Aorta (tissue), 5 donors: Measurements from ENCODE around the gene LDLRAD1. TPM values are rescaled to one million over a fixed set of nuclear protein-coding genes. Genes with fewer than 3 reads are reported as not detected.
"Not testable (repeated sequence)": the region's sequence is repeated elsewhere in the genome, so short reads cannot be mapped to it uniquely, and the experiment has no call there.

Experiments
- ATAC-seq: fragments of 200-7000 bp; cut with Tn5 transposase; one replicate; pipeline ENCODE4 v1.9.1; 2022; ENCODE audit warnings: moderate library complexity; ENCODE audit not compliant: low FRiP score
- DNase-seq, 2 donors: peaks; one replicate each; pipeline ENCODE4 v3.0.0-alpha.2; 2020
- H3K27ac ChIP-seq, 2 donors: one replicate each; pipeline ENCODE4 v1.5.1; 2013; ENCODE audit warnings: low read length in 2 of 2, mild to moderate bottlenecking in 2 of 2, moderate library complexity in 2 of 2, control low read depth in 1 of 2, inconsistent platforms in 1 of 2, low read depth in 1 of 2
- H3K27me3 ChIP-seq, 2 donors: one replicate each; pipeline ENCODE4 v1.6.1; 2013; ENCODE audit warnings: control low read depth in 1 of 2, low read length in 1 of 2, mild to moderate bottlenecking in 1 of 2, moderate library complexity in 1 of 2; ENCODE audit not compliant: insufficient read depth in 2 of 2, control insufficient read depth in 1 of 2
- H3K36me3 ChIP-seq, 2 donors: one replicate each; pipeline ENCODE4 v1.6.1; 2013; ENCODE audit warnings: control low read depth in 1 of 2, low read length in 1 of 2, mild to moderate bottlenecking in 1 of 2; ENCODE audit not compliant: insufficient read depth in 2 of 2, control insufficient read depth in 1 of 2
- H3K4me1 ChIP-seq, 2 donors: one replicate each; pipeline ENCODE4 v1.6.1; 2013; ENCODE audit warnings: low read length in 2 of 2, control low read depth in 1 of 2, mild to moderate bottlenecking in 1 of 2, moderate library complexity in 1 of 2; ENCODE audit not compliant: insufficient read depth in 2 of 2, control insufficient read depth in 1 of 2
- H3K4me3 ChIP-seq, 2 donors: one replicate each; pipeline ENCODE4 v1.5.1; 2013; ENCODE audit warnings: low read length in 2 of 2, control low read depth in 1 of 2, mild to moderate bottlenecking in 1 of 2
- H3K9me3 ChIP-seq: one replicate; pipeline ENCODE4 v1.6.1; 2013; ENCODE audit warnings: mild to moderate bottlenecking, low read length; ENCODE audit not compliant: control insufficient read depth
- WGBS, 2 donors: extraction: QIAGEN DNeasy Blood & Tissue Kit; methylation state at CpG; one replicate each; pipeline ENCODE4 v1.1.7; 2013; 5-methylcytosine and 5-hydroxymethylcytosine counted together
- intact Hi-C, 2 donors: fragments of 100-400 bp; cut with DNase I; formaldehyde crosslinking; loops; one replicate each; pipeline versions ENCODE4 v1.14.2 to v1.15.0; 2022
- polyA plus RNA-seq, 2 donors: library from polyadenylated mRNA; stranded (reverse); fragments of 200-250 nt; gene quantifications; one replicate each; pipeline ENCODE4 v1.2.3, GENCODE V29; 2013
- total RNA-seq, 2 donors: library from RNA; stranded (reverse); fragmentation: NEBNext Ultra II Directional; extraction: Animal tissue kit (Norgen Biotek cat#: 25700); gene quantifications; one replicate each; pipeline ENCODE4 v1.2.1, GENCODE V29; 2021
- donor health status: healthy with polysubstance abuse.
- donor health status: Bipolar disorder and iron deficiency.
- donor health status: DM: no; HTN: no; CAD: no.
- donor health status: DM: no; HTN: no; CAD: no.
- donor health status: DM: yes; HTN: yes; CAD: no.

LDLRAD1 gene
- total and polyA plus RNA-seq, 4 donors: not detected

GRCh38 chr1:54003249-54003646 is 14.7 kb downstream of the LDLRAD1 start:
- peak in 1 of 2 donors; percentile 14 for DNase-seq
- H3K9me3 ChIP-seq: no peaks in the 10 kb centered on the region

GRCh38 chr1:54002544-54003248 is 15.3 kb downstream of the LDLRAD1 start:
- H3K27me3 ChIP-seq: no peaks in the 10 kb centered on the region
- 77 to 84% methylated on average over 9 of the region's 9 CpGs for WGBS, 2 donors
- no peak overlapping the region for H3K27ac ChIP-seq
- intact Hi-C loops: no loop called here
- no peaks in the 10 kb centered on the region for H3K36me3 ChIP-seq
- DNase-seq (peak in 1 of 2 donors; percentile 48), ATAC-seq (no peak)
- H3K9me3 ChIP-seq: no peaks in the 10 kb centered on the region
- no peaks in the 10 kb centered on the region for H3K4me1 ChIP-seq
- no peak overlapping the region for H3K4me3 ChIP-seq

More at GRCh38 chr1:54003249-54003646, 14.7 kb downstream of the LDLRAD1 start:
- WGBS, 2 donors: 89 to 95% methylated on average over 12 of the region's 12 CpGs
- H3K36me3 ChIP-seq: no peaks in the 10 kb centered on the region
- H3K4me3 ChIP-seq: no peak overlapping the region
- H3K4me1 ChIP-seq: no peaks in the 10 kb centered on the region
- no peak overlapping the region for H3K27ac ChIP-seq
- no peaks in the 10 kb centered on the region for H3K27me3 ChIP-seq
- no peak for ATAC-seq
- intact Hi-C loops: no loop called here

GRCh38 chr1:54001591-54001990 is 16.4 kb downstream of the LDLRAD1 start:
- Histone ChIP-seq H3K4me3 (no peak overlapping the region), H3K27me3 (no peaks in the 10 kb centered on the region), H3K4me1 (no peaks in the 10 kb centered on the region), H3K27ac (no peak overlapping the region), H3K9me3 (no peaks in the 10 kb centered on the region), H3K36me3 (no peaks in the 10 kb centered on the region)
- peak in 1 of 2 donors; percentile 9 for DNase-seq
- ATAC-seq: no peak
- 52 to 53% methylated on average over 3 of the region's 3 CpGs for WGBS, 2 donors
- intact Hi-C loops: no loop called here

- no peak overlapping the region for H3K4me3 ChIP-seq
- DNase-seq (no peak), ATAC-seq (no peak)
- no peaks in the 10 kb centered on the region for H3K27me3 ChIP-seq
- H3K27ac ChIP-seq: no peak overlapping the region
- intact Hi-C loops: no loop called here
- no peaks in the 10 kb centered on the region for H3K36me3 ChIP-seq
- H3K4me1 ChIP-seq: no peaks in the 10 kb centered on the region
- no peaks in the 10 kb centered on the region for H3K9me3 ChIP-seq
These were observed 18.1 kb downstream of the LDLRAD1 start for GRCh38 chr1:53999920-54000319.

GRCh38 chr1:53998223-53998622 is 19.8 kb downstream of the LDLRAD1 start:
- intact Hi-C loops: no loop called here
- Histone ChIP-seq H3K9me3 (no peaks in the 10 kb centered on the region), H3K4me3 (no peak overlapping the region), H3K36me3 (no peaks in the 10 kb centered on the region), H3K27ac (no peak overlapping the region), H3K27me3 (no peaks in the 10 kb centered on the region), H3K4me1 (no peaks in the 10 kb centered on the region)
- 72 to 77% methylated on average over 1 of the region's 1 CpG for WGBS, 2 donors
- DNase-seq: no peak
- ATAC-seq: no peak

GRCh38 chr1:53995683-53996082 is 22.3 kb downstream of the LDLRAD1 start:
- Histone ChIP-seq H3K27ac (no peak overlapping the region), H3K27me3 (no peaks in the 10 kb centered on the region), H3K9me3 (no peaks in the 10 kb centered on the region), H3K4me3 (no peak overlapping the region), H3K36me3 (no peaks in the 10 kb centered on the region), H3K4me1 (no peaks in the 10 kb centered on the region)
- DNase-seq (no peak), ATAC-seq (no peak)
- intact Hi-C loops: no loop called here
- 88 to 89% methylated on average over 1 of the region's 1 CpG for WGBS, 2 donors

- WGBS, 2 donors: 92 to 95% methylated on average over 2 of the region's 2 CpGs
These were observed 23.5 kb downstream of the LDLRAD1 start for GRCh38 chr1:53994516-53994915.

GRCh38 chr1:53992085-53992874 is 25.7 kb downstream of the LDLRAD1 start:
- Histone ChIP-seq H3K4me3 (no peak overlapping the region), H3K27me3 (no peaks in the 10 kb centered on the region), H3K9me3 (no peaks in the 10 kb centered on the region), H3K27ac (no peak overlapping the region), H3K36me3 (no peaks in the 10 kb centered on the region), H3K4me1 (no peaks in the 10 kb centered on the region)
- 74 to 75% methylated on average over 4 of the region's 4 CpGs for WGBS, 2 donors
- intact Hi-C loops: no loop called here
- DNase-seq: peak in 1 of 2 donors; percentile 51
- no peak for ATAC-seq

More at GRCh38 chr1:53994516-53994915, 23.5 kb downstream of the LDLRAD1 start:
- ATAC-seq, H3K27me3 ChIP-seq, H3K4me1 ChIP-seq, H3K4me3 ChIP-seq, H3K9me3 ChIP-seq, intact Hi-C loops, H3K36me3 ChIP-seq, DNase-seq, H3K27ac ChIP-seq: not testable (repeated sequence)

- no peaks in the 10 kb centered on the region for H3K4me1 ChIP-seq
- DNase-seq (no peak), ATAC-seq (no peak)
- H3K4me3 ChIP-seq: no peak overlapping the region
- no peaks in the 10 kb centered on the region for H3K27me3 ChIP-seq
- H3K36me3 ChIP-seq: no peaks in the 10 kb centered on the region
- WGBS, 2 donors: 92 to 94% methylated on average over 2 of the region's 2 CpGs
- H3K9me3 ChIP-seq: no peaks in the 10 kb centered on the region
- intact Hi-C loops: no loop called here
- no peak overlapping the region for H3K27ac ChIP-seq
These were observed 30.1 kb downstream of the LDLRAD1 start for GRCh38 chr1:53987880-53988279.
